Neural progenitor cell (in vitro differentiated cells): ENCODE data around the gene MRAS. TPM values are rescaled to one million over a fixed set of nuclear protein-coding genes. Genes with fewer than 3 reads are reported as not detected.

Experiments used
- DNase-seq: peaks from one replicate; pipeline ENCODE4 v3.0.0-alpha.2; 2016; ENCODE audit warnings: low spot score
- H2AFZ ChIP-seq: fragments of 200-600 bp; sonication (generic); replicated peaks from 2 replicates; pipeline ENCODE4 v1.6.1; 2016; ENCODE audit warnings: antibody characterized with exemption
- H3F3A ChIP-seq: fragments of 200-600 bp; sonication (generic); 2 replicates; pipeline ENCODE4 v1.6.1; 2016; ENCODE audit warnings: antibody characterized with exemption, low read depth
- H3K27ac ChIP-seq: fragments of 200-600 bp; sonication (generic); 2 replicates; pipeline ENCODE4 v1.5.1; 2016; ENCODE audit warnings: mild to moderate bottlenecking
- H3K27me3 ChIP-seq: fragments of 200-600 bp; sonication (generic); 2 replicates; pipeline ENCODE4 v1.6.1; 2016; ENCODE audit warnings: mild to moderate bottlenecking, moderate library complexity
- H3K36me3 ChIP-seq: fragments of 200-600 bp; sonication (generic); 2 replicates; pipeline ENCODE4 v1.5.1; 2016
- H3K4me1 ChIP-seq: fragments of 200-600 bp; sonication (generic); 2 replicates; pipeline ENCODE4 v1.6.1; 2016; ENCODE audit warnings: mixed run types
- H3K4me2 ChIP-seq: fragments of 200-600 bp; sonication (generic); 2 replicates; pipeline ENCODE4 v1.6.1; 2016
- H3K4me3 ChIP-seq: fragments of 200-600 bp; sonication (generic); 2 replicates; pipeline ENCODE4 v1.5.1; 2016
- H3K79me2 ChIP-seq: fragments of 200-600 bp; sonication (generic); 2 replicates; pipeline ENCODE4 v1.6.1; 2016; ENCODE audit warnings: low read depth
- H3K9ac ChIP-seq: fragments of 200-600 bp; sonication (generic); 2 replicates; pipeline ENCODE4 v1.6.1; 2016
- H3K9me3 ChIP-seq: fragments of 200-600 bp; sonication (generic); 2 replicates; pipeline ENCODE4 v1.5.1; 2016; ENCODE audit warnings: low read depth
- H4K20me1 ChIP-seq: fragments of 200-600 bp; sonication (generic); 2 replicates; pipeline ENCODE4 v1.6.1; 2016; ENCODE audit warnings: low read depth
- H3K27ac Mint-ChIP-seq: 3 replicates; pipeline ENCODE4 v1.8.0; 2021; ENCODE audit warnings: mixed read lengths
- H3K27me3 Mint-ChIP-seq: 2 replicates; pipeline ENCODE4 v1.8.0; 2022; ENCODE audit warnings: low read depth, mild to moderate bottlenecking, inconsistent platforms, moderate library complexity, mixed read lengths; ENCODE audit not compliant: insufficient read depth
- H3K36me3 Mint-ChIP-seq: 3 replicates; pipeline ENCODE4 v1.8.0; 2021; ENCODE audit warnings: mixed read lengths
- H3K4me1 Mint-ChIP-seq: 3 replicates; pipeline ENCODE4 v1.8.0; 2021; ENCODE audit warnings: mixed read lengths
- H3K4me3 Mint-ChIP-seq: 3 replicates; pipeline ENCODE4 v1.8.0; 2021; ENCODE audit warnings: mild to moderate bottlenecking, moderate library complexity, mixed read lengths
- H3K9me3 Mint-ChIP-seq: 3 replicates; pipeline ENCODE4 v1.8.0; 2020; ENCODE audit warnings: mixed read lengths
- EZH2 ChIP-seq: fragments of 200-600 bp; sonication (generic); IDR thresholded peaks from 2 replicates; pipeline ENCODE4 v1.6.1; 2017; ENCODE audit warnings: antibody characterized with exemption, mild to moderate bottlenecking, moderate library complexity
- EZH2phosphoT487 ChIP-seq: fragments of 200-600 bp; sonication (generic); IDR thresholded peaks from 2 replicates; pipeline ENCODE4 v1.6.1; 2017; ENCODE audit warnings: antibody characterized with exemption
- total RNA-seq: library from RNA; depleted of rRNA; stranded (reverse); fragments of >200 nt; gene quantifications from 2 replicates; pipeline ENCODE4 v1.2.3, GENCODE V29; 2015; ENCODE audit warnings: low replicate concordance
- TF ChIP-seq, protein P1 (sequence below): fragments of 200-600 bp; sonication (generic); IDR thresholded peaks from 2 replicates; pipeline ENCODE4 v1.5.1; 2017; ENCODE audit warnings: antibody characterized with exemption, mild to moderate bottlenecking

Gene MRAS
- total RNA-seq, 1 donor from 2014 or later: 17.2 TPM

DNA sequence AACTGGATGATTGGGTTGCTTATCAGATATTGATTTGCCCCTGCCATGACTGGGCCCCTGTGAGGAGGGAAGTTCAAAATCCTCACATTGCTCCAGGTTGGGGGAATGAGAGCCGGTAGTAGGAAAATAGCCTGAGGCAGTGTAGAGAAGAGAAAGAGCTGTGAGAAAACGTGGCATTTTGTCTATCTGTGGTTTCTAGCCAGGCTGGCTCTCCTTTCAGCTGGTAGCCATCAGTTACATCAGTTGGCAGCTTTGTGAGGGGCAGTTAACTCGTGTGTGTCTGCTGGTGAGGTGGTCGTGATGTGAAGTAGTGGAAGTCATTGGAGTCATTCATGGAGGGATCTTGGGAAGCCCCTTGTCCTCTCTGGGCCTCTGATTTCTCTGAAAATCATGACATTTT lies 91.3 kb downstream of the MRAS start:
- Histone ChIP-seq H3K27ac (no peak overlapping the region), H3K9me3 (no peaks in the 10 kb centered on the region), H3K9ac (no peak overlapping the region), H3K4me3 (no peak overlapping the region), H3K27me3 (peaks cover 32% of the 10 kb centered on the region), H4K20me1 (peaks cover 4% of the 10 kb centered on the region), H2AFZ (no peak overlapping the region), H3K36me3 (no peaks in the 10 kb centered on the region), H3F3A (no peaks in the 10 kb centered on the region), H3K4me1 (peaks cover 12% of the 10 kb centered on the region), H3K4me2 (no peak overlapping the region), H3K79me2 (no peaks in the 10 kb centered on the region)
- Mint-ChIP-seq H3K4me1 (peaks cover 45% of the 10 kb centered on the region), H3K36me3 (no peaks in the 10 kb centered on the region), H3K9me3 (peaks cover 5% of the 10 kb centered on the region), H3K27me3 (peaks cover 35% of the 10 kb centered on the region), H3K27ac (peak overlapping the region; percentile 4), H3K4me3 (no peak overlapping the region)
- TF ChIP-seq EZH2: no peak
- no peak for TF ChIP-seq EZH2phosphoT487
- TF ChIP-seq, protein P1, sequence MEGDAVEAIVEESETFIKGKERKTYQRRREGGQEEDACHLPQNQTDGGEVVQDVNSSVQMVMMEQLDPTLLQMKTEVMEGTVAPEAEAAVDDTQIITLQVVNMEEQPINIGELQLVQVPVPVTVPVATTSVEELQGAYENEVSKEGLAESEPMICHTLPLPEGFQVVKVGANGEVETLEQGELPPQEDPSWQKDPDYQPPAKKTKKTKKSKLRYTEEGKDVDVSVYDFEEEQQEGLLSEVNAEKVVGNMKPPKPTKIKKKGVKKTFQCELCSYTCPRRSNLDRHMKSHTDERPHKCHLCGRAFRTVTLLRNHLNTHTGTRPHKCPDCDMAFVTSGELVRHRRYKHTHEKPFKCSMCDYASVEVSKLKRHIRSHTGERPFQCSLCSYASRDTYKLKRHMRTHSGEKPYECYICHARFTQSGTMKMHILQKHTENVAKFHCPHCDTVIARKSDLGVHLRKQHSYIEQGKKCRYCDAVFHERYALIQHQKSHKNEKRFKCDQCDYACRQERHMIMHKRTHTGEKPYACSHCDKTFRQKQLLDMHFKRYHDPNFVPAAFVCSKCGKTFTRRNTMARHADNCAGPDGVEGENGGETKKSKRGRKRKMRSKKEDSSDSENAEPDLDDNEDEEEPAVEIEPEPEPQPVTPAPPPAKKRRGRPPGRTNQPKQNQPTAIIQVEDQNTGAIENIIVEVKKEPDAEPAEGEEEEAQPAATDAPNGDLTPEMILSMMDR: no peak
- DNase-seq: no peak

DNA sequence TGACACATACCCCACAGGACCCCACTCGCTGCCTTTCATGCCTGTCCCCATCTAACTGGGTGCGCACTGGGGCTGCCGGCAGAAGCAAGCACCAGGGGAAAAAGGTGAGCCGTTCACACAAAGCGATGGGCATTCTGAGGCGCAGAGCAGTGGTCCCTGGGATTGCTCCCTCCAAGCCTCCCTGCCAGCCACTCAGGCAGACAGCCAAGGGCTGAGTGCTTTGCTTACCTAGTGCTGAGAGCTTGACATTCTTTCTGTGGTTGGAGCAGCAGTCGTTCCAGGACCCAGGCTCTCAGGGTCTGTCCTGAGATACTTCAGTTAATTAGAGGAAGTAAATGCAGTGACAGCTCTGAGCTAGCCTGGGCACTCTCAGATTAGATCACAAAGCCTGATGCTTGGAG lies 91.7 kb downstream of the MRAS start:
- no peak overlapping the region for H2AFZ ChIP-seq

DNA sequence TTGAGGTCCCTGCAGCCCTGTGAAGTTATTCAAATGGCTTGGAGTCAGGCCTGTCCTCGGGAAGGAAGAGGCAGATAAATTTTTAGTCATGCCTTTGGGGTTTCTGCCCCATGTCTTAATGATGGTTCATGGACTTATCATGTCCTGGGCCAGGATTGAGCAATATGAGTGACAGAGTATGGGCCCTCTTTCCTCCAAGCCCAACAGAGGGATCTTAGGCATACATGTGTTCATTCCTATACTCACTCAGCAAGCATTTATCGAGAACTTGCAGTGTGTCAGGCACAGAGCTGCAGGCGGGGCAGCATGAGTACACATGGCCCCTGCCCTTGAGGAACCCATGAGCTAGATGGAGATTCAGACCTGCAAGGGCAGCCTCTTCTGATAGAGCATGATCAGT lies 92.2 kb downstream of the MRAS start:
- Mint-ChIP-seq H3K27me3 (peaks cover 27% of the 10 kb centered on the region), H3K4me1 (peaks cover 45% of the 10 kb centered on the region), H3K9me3 (peaks cover 5% of the 10 kb centered on the region), H3K4me3 (no peak overlapping the region), H3K27ac (no peak overlapping the region), H3K36me3 (no peaks in the 10 kb centered on the region)
- no peak overlapping the region for H3K27ac ChIP-seq
- H3K4me2 ChIP-seq: no peak overlapping the region
- TF ChIP-seq, protein P1: no peak
- no peak for TF ChIP-seq EZH2phosphoT487
- no peak for TF ChIP-seq EZH2
- DNase-seq: no peak
- no peaks in the 10 kb centered on the region for H3K79me2 ChIP-seq
- peaks cover 7% of the 10 kb centered on the region for H3K4me1 ChIP-seq
- H3K36me3 ChIP-seq: no peaks in the 10 kb centered on the region
- no peak overlapping the region for H2AFZ ChIP-seq
- no peak overlapping the region for H3K9ac ChIP-seq
- no peaks in the 10 kb centered on the region for H3F3A ChIP-seq
- peaks cover 23% of the 10 kb centered on the region for H3K27me3 ChIP-seq
- no peaks in the 10 kb centered on the region for H3K9me3 ChIP-seq
- H4K20me1 ChIP-seq: peaks cover 4% of the 10 kb centered on the region
- H3K4me3 ChIP-seq: no peak overlapping the region

More for the DNA sequence above, 91.7 kb downstream of the MRAS start:
- no peaks in the 10 kb centered on the region for H3K79me2 ChIP-seq
- H3K4me3 ChIP-seq: no peak overlapping the region
- H3K9me3 ChIP-seq: no peaks in the 10 kb centered on the region
- Mint-ChIP-seq H3K36me3 (no peaks in the 10 kb centered on the region), H3K27ac (peak overlapping the region; percentile 4), H3K4me3 (no peak overlapping the region), H3K27me3 (peaks cover 32% of the 10 kb centered on the region), H3K9me3 (peaks cover 5% of the 10 kb centered on the region), H3K4me1 (peaks cover 45% of the 10 kb centered on the region)
- H3F3A ChIP-seq: no peaks in the 10 kb centered on the region
- no peak overlapping the region for H3K4me2 ChIP-seq
- H3K9ac ChIP-seq: no peak overlapping the region
- H3K4me1 ChIP-seq: peaks cover 7% of the 10 kb centered on the region
- H3K27ac ChIP-seq: no peak overlapping the region
- H4K20me1 ChIP-seq: peaks cover 4% of the 10 kb centered on the region
- TF ChIP-seq EZH2phosphoT487 (no peak), EZH2 (no peak)
- TF ChIP-seq, protein P1: no peak
- no peak for DNase-seq
- peaks cover 27% of the 10 kb centered on the region for H3K27me3 ChIP-seq
- H3K36me3 ChIP-seq: no peaks in the 10 kb centered on the region
